ENCODE measurements around the gene CLBA1.
"Not testable (repeated sequence)": the region's sequence is repeated elsewhere in the genome, so short reads cannot be mapped to it uniquely, and the experiment has no call there.

CLBA1 gene

DNA sequence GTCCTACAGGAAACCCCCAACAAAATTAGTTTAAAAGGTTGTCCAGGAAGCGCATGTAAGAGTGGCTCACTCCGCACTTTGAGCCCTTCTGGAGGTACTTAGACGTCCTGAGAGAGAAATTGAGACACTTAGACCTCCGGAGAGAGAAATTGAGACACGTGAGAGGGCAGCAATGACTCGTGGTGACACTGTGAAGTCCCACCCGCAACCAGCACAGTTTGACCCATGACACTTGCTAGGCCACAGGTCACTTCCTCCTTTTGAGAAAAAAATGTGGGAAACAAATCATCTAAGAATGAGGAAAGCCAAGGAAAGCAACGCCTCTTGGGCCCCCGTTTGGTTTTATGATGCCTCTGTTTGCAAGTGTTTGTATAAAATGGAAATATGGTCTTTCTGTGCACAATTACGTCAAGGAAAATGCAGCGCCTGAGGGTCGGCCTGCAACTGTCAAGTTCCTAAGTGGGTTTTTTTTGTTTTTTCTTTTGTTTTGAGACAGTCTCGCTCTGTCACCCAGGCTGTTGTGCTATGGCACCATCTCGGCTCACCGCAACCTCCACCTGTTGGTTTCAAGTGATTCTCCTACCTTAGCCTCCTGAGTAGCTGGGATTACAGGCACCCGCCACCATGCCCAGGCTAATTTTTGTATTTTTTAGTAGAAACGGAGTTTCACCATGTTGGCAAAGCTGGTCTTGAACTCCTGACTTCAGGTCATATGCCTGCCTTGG lies 48.9 kb downstream of the CLBA1 start:
- Histone ChIP-seq H3K9me3 (ENCODE audit: insufficient read depth, low read length) (no peaks in the 10 kb centered on the region), H3K4me2 (ENCODE audit: low read length) (no peak overlapping the region), H3K27me3 (ENCODE audit: low read depth, low read length) (no peaks in the 10 kb centered on the region), H2AFZ (ENCODE audit: low read depth, low read length) (no peak overlapping the region), H3K4me1 (ENCODE audit: low read length) (no peaks in the 10 kb centered on the region), H3K9ac (ENCODE audit: low read length) (no peak overlapping the region), H3K27ac (ENCODE audit: low read length) (no peak overlapping the region), H3K4me3 (ENCODE audit: low read length) (no peak overlapping the region), H3K79me2 (ENCODE audit: low read length) (no peaks in the 10 kb centered on the region), H3K36me3 (replicated peaks; ENCODE audit: low read depth, low read length) (no peaks in the 10 kb centered on the region), H4K20me1 (ENCODE audit: insufficient read depth, low read length) (no peaks in the 10 kb centered on the region)
- TF ChIP-seq EZH2phosphoT487 (IDR thresholded peaks at IDR 0.05; ENCODE audit: low read depth): no peak
- TF ChIP-seq, protein P1, sequence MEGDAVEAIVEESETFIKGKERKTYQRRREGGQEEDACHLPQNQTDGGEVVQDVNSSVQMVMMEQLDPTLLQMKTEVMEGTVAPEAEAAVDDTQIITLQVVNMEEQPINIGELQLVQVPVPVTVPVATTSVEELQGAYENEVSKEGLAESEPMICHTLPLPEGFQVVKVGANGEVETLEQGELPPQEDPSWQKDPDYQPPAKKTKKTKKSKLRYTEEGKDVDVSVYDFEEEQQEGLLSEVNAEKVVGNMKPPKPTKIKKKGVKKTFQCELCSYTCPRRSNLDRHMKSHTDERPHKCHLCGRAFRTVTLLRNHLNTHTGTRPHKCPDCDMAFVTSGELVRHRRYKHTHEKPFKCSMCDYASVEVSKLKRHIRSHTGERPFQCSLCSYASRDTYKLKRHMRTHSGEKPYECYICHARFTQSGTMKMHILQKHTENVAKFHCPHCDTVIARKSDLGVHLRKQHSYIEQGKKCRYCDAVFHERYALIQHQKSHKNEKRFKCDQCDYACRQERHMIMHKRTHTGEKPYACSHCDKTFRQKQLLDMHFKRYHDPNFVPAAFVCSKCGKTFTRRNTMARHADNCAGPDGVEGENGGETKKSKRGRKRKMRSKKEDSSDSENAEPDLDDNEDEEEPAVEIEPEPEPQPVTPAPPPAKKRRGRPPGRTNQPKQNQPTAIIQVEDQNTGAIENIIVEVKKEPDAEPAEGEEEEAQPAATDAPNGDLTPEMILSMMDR (IDR thresholded peaks at IDR 0.05; ENCODE audit: low read depth, low read length): no peak

DNA sequence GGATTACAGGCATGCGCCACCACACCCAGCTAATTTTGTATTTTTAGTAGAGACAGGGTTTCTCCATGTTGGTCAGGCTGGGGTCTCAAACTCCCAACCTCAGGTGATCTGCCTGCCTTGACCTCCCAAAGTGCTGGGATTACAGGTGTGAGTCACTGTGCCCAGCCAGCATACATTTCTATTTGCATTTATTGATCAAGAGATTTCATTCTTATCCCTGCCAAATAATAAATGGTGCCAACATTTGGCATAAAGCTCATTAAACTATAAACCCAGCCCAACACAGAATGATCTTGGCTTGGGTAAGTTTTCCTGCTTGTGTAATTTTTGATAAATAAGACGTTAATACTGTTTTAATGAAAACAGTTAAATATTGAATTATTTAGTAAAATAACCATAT lies 50.0 kb downstream of the CLBA1 start:
- H3K9me3 ChIP-seq (ENCODE audit: insufficient read depth, low read length); H2AFZ ChIP-seq (ENCODE audit: low read depth, low read length); H4K20me1 ChIP-seq (ENCODE audit: insufficient read depth, low read length); H3K9ac ChIP-seq (ENCODE audit: low read length); H3K79me2 ChIP-seq (ENCODE audit: low read length); H3K27ac ChIP-seq (ENCODE audit: low read length); H3K4me3 ChIP-seq (ENCODE audit: low read length); H3K36me3 ChIP-seq (replicated peaks; ENCODE audit: low read depth, low read length); H3K4me2 ChIP-seq (ENCODE audit: low read length); H3K27me3 ChIP-seq (ENCODE audit: low read depth, low read length); H3K4me1 ChIP-seq (ENCODE audit: low read length): not testable (repeated sequence)

DNA sequence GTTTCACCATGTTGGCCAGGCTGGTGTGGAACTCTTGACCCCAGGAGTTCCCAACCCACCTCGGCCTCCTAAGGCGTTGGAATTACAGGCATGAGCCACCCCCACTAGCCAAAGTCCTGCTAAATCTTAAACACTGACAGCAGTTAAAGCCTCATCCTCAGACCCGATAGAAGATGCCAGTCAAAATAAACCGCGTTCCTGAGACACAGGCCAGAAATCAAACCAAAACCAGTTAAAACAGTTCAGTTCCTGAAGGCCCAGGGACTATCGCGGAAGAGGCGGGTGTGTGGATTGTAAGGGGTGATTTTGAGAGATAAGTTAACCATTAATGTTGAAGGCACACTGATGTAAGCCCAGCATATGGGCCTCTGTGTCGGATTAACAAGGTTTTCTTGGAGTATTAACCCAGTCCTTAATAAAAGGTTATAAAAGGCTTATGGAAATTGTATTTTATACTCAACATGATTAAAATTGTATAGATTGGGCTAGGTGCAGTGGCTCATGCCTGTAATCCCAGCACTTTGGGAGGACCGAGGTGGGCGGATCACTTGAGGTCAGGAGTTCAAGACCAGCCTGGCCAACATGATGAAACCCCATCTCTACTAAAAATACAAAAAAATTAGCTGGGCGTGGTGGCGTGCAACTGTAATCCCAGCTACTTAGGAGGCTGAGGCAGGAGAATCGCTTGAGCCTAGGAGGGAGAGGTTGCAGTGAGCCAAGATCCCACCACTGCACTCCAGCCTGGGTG lies 54.0 kb downstream of the CLBA1 start:
- Histone ChIP-seq H3K79me2 (ENCODE audit: low read length) (no peaks in the 10 kb centered on the region), H4K20me1 (ENCODE audit: insufficient read depth, low read length) (no peaks in the 10 kb centered on the region), H2AFZ (ENCODE audit: low read depth, low read length) (no peak overlapping the region), H3K9me3 (ENCODE audit: insufficient read depth, low read length) (no peaks in the 10 kb centered on the region), H3K4me1 (ENCODE audit: low read length) (peaks cover 11% of the 10 kb centered on the region; the same call in 1 of the 2 replicates), H3K27me3 (ENCODE audit: low read depth, low read length) (no peaks in the 10 kb centered on the region; the same call in 1 of the 2 replicates), H3K36me3 (replicated peaks; ENCODE audit: low read depth, low read length) (no peaks in the 10 kb centered on the region), H3K9ac (ENCODE audit: low read length) (no peak overlapping the region), H3K27ac (ENCODE audit: low read length) (no peak overlapping the region), H3K4me2 (ENCODE audit: low read length) (no peak overlapping the region), H3K4me3 (ENCODE audit: low read length) (no peak overlapping the region)
- TF ChIP-seq, protein P1 (IDR thresholded peaks at IDR 0.05; ENCODE audit: low read depth, low read length): no peak
- TF ChIP-seq EZH2phosphoT487 (IDR thresholded peaks at IDR 0.05; ENCODE audit: low read depth): no peak

DNA sequence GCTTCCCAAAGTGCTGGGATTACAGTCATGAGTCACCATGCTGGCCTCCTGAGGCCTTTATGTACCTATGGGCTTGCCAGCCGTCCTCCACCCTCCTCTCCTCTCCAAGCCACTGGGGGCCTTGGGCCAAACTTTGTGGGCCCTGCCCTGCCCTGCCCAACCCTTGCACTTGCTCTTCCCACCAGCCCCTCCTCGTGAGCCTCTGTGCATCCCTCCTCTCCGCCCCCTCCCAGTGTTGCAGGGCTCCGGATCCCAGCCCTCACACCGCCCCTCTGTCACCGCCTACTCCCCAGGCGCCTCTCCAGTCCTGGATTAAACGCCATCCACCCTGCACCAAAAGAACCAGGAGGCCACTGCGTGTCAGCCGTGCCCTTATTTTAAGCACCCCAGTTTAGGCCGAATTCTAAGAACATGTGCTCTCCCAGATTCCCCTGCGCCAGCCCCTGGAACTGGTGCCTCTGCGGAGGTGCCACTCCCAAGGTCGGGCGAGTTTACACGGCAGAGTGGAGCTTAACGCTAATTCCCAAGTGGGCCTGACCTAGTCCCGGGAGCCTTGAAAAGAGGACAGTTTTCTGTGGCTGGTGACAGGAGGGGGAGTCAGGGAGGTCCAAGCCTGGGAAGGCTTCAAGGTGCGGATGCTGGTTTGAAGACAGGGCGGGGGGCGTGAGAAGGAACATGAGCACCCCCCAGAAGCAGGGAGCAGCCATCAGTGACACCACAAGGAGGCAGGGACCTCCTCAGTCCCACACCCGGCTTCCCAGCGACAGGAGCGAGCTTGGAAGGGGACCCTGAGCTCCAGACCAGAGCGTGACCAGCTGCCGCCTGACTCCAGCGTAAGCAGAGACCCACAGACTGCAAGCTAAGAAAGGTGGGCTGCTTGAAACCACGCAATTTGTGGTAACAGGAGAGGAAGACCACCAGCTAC lies 56.5 kb downstream of the CLBA1 start:
- Histone ChIP-seq H3K27me3 (ENCODE audit: low read depth, low read length) (no peaks in the 10 kb centered on the region; the same call in 1 of the 2 replicates), H3K27ac (ENCODE audit: low read length) (no peak overlapping the region), H3K9ac (ENCODE audit: low read length) (no peak overlapping the region), H3K9me3 (ENCODE audit: insufficient read depth, low read length) (no peaks in the 10 kb centered on the region), H3K79me2 (ENCODE audit: low read length) (no peaks in the 10 kb centered on the region), H2AFZ (ENCODE audit: low read depth, low read length) (no peak overlapping the region), H3K4me3 (ENCODE audit: low read length) (no peak overlapping the region), H3K4me1 (ENCODE audit: low read length) (peaks cover 23% of the 10 kb centered on the region), H4K20me1 (ENCODE audit: insufficient read depth, low read length) (no peaks in the 10 kb centered on the region), H3K4me2 (ENCODE audit: low read length) (no peak overlapping the region), H3K36me3 (replicated peaks; ENCODE audit: low read depth, low read length) (no peaks in the 10 kb centered on the region)
- TF ChIP-seq EZH2phosphoT487 (IDR thresholded peaks at IDR 0.05; ENCODE audit: low read depth): no peak
- TF ChIP-seq, protein P1 (IDR thresholded peaks at IDR 0.05; ENCODE audit: low read depth, low read length): no peak
